Neural progenitor cell (in vitro differentiated cells): Measurements from ENCODE around the gene CSTF3.

Experiments
- CTCF ChIP-seq: fragments of 200-600 bp; sonication (generic); IDR thresholded peaks from 2 replicates; pipeline ENCODE4 v1.5.1; 2017; ENCODE audit warnings: antibody characterized with exemption, mild to moderate bottlenecking
- EZH2 ChIP-seq: fragments of 200-600 bp; sonication (generic); IDR thresholded peaks from 2 replicates; pipeline ENCODE4 v1.6.1; 2017; ENCODE audit warnings: antibody characterized with exemption, mild to moderate bottlenecking, moderate library complexity
- EZH2phosphoT487 ChIP-seq: fragments of 200-600 bp; sonication (generic); IDR thresholded peaks from 2 replicates; pipeline ENCODE4 v1.6.1; 2017; ENCODE audit warnings: antibody characterized with exemption

- TF ChIP-seq CTCF: no peak
- no peak for TF ChIP-seq EZH2
- TF ChIP-seq EZH2phosphoT487: no peak
These were observed 13.7 kb downstream of the CSTF3 start for GRCh38 chr11:33147559-33147958.
